ENCODE results near the gene TEX19.

Gene TEX19, protein sequence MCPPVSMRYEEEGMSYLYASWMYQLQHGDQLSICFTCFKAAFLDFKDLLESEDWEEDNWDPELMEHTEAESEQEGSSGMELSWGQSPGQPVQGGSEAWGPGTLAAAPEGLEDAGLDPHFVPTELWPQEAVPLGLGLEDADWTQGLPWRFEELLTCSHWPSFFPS

GRCh38 chr17:82358465-82359350, at the start of gene TEX19:
TSS of gene TEX19 (plus strand) at chr17:82359247. CDS start at chr17:82362151, 2,904 bp downstream.
- peak; percentile 63 for DNase-seq

GRCh38 chr17:82309656-82310570, 49.1 kb upstream of the TEX19 start:
- no peak for DNase-seq

DNA sequence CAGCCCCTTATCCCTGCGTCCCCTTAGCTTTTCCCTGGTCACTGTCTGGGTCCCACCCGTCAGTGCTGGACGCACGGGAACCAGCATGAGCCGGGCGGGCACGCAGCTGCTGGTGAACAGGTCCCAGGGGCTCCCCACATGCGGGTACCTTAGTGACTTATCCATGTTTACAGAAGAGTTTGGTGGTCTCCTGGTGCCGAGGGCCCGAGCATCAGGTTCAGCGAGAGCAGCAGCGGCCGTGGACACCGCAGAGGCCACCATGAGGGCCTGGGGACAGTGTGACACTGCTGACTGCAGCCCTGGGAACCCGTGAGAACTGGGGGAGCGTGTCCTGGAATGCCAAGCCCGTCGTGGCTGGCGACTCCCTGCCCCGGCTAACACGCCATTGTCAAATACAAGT, 48.2 kb upstream of the TEX19 start:
- no peak for DNase-seq

DNA sequence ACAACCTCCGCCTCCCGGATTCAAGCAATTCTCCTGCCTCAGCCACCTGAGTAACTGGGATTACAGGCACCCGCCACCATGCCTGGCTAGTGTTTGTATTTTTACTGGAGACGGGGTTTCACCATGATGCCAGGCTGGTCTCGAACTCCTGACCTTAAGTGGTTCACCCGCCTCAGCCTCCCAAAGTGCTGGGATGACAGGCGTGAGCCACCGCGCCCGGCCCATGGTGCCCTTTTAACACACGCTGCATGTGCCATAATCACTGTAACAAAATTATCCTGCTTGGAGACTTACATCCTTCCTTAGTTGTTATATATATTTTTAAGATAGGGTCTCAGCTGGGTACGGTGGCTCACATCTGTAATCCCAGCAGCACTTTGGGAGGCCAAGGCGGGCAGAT, 47.1 kb upstream of the TEX19 start:
- DNase-seq = no peak

GRCh38 chr17:82313195-82314011, 45.6 kb upstream of the TEX19 start:
- DNase-seq = no peak

DNA sequence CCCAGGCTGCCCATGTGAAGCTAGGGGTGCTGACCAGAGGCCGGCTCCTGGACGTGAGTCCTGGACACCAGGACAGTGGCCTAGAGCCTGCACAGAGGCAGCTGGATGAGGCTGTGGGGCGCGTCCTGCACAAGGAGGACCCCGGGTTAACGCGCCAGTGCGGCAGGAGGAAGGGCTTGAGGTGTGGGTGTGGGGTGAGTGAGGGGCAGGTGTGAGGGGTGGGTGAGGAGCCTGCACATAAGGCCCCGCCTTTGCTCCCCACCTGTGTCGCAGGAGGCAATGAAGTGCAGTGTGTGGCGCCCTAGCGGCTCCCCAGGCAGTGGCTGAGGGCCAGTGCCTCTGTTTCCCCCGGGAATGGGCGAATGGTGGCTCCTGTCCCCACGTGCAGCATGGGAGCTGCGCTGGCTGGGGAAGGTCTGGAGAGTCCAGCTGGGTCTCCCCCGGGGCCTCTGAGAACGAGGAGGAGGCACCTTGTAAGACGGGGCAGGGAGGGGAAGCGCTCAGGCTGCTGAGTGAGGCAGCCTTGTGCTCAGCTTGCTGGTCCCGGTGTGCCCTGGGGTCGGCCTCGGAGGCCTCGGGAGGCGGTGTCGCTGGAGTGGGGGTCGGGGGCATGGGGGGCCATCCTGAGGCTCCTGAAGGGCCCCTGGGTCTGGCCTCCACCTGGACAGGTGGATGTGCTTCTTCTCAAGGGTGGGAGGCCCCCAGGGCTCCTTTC, 44.9 kb upstream of the TEX19 start:
- DNase-seq = no peak

DNA sequence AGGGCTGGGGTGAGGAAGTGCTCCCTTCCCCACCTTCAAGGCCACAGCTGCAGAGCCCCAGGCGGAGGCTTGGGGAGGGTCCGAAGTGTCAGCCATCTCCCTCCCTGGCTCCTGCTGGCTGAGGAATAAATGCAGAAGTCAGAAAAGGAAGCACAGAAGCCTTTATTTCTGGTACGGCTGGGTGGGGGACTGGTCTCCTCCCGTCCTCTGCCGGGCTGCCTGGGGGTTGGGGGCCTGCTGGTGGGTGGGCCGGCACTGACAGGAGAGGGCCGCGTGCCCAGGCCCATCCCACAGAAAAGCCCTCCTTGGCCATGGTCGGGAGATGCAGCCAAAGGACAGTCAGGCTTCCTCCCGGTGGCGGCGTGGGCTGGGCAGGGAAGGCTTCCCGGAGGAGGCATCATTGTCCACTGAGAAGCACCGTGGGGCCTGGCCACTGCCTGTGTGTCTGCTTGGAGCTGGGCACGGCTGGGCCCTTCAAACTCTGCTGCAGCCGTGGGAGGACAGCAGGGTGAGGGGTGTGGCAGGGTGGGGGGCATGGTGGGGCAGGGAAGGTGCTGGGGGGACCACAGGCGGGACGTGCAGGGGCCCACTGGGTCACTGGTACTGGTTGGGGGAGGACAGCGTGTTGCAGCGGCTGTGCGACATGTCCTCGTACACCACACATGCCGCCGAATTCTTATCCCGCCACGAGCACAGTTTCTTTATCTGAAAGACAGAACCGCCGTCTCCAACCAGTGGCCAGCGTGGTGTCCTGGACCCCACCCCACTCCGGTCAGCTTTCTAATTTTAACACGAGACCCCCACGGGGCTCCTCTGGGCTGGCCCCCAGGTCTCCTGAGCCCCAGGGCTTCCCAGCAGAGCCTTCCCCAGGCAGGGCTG, 44.1 kb upstream of the TEX19 start:
- DNase-seq = no peak

DNA sequence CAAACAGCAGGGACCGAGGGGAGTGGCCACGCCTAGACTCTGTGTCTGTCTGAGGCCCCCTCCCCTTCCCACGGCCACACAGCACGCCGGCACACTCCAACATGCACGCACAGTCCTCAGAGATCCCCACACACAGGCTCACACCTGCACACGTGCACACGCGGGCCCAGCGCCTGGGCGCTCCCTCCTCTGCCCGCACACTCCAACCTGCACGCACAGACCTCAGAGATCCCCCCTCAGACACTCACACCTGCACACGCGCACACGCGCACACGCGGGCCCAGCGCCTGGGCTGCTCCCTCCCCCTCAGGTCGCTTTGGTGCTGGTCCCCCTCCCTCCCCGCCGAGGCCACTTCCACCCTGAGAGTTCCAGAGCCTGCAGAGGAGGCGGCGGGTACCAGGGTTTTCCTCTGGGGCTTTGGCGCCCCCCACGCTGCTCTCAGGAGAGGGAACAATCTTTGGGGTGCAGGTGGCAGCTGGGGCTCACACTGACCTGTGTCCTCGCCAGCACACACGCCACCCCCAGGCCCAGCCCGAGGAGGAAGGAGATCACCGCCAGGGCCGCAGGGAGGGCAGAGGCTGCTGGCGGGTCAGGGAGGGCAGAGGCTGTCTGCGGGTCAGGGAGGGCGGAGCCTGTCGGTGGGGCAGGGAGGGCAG, 43.2 kb upstream of the TEX19 start:
- DNase-seq = no peak

DNA sequence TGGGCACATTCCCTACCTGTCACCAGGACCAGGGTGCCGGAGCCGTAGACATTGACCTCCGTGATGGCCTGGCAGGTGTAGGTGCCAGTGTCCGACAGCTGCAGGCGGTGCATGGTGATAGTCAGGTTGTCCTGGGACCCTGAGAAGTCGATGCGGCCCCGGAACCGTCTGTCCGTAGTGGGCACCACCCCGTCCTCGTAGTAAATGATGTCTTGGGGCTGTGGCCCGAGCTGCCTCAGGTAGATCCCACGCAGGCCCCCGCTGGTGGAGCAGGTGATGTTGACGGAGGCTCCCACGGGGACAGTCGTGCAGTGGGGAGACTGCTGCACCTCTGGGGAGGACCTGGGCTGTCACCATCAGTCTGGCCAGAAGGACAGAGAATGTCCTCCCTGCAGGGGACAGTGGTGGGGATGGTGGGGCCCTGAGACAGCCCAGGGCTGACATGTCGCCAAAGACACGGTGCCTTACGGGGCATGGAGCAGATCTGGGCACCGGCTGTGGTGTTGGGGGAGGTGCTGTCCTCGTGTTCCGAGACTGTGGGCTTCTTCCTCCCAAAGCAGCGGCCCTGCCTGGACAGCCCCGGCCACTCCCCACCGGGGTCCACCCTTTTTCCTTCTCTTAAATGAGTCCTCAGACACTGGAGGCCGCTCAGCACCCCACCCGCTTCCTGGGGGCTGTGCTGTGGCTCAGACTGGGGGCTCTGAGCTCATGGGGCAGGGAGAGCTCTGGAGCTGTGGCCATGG, 42.2 kb upstream of the TEX19 start:
- no peak for DNase-seq

- no peak for DNase-seq
Observed at GRCh38 chr17:82317394-82318168, 41.5 kb upstream of the TEX19 start, which contains the start of gene CD7. TSS of gene CD7 (minus strand) at chr17:82317608. CDS start at chr17:82317495, 113 bp downstream.

DNA sequence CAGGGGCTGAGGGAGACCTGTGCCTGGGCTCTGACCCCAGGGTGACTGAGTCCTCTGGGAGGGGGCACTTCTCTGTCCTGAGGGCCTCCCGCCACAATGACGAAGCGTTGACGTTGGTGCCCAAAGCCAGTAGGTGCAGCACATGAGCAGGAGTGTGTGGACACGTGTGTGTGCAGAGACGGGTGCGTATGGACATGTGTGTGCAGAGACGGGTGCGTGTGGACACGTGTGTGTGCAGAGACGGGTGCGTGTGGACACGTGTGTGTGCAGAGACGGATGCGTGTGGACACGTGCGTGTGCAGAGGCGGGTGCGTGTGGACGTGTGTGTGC, 40.9 kb upstream of the TEX19 start:
- DNase-seq = no peak

DNA sequence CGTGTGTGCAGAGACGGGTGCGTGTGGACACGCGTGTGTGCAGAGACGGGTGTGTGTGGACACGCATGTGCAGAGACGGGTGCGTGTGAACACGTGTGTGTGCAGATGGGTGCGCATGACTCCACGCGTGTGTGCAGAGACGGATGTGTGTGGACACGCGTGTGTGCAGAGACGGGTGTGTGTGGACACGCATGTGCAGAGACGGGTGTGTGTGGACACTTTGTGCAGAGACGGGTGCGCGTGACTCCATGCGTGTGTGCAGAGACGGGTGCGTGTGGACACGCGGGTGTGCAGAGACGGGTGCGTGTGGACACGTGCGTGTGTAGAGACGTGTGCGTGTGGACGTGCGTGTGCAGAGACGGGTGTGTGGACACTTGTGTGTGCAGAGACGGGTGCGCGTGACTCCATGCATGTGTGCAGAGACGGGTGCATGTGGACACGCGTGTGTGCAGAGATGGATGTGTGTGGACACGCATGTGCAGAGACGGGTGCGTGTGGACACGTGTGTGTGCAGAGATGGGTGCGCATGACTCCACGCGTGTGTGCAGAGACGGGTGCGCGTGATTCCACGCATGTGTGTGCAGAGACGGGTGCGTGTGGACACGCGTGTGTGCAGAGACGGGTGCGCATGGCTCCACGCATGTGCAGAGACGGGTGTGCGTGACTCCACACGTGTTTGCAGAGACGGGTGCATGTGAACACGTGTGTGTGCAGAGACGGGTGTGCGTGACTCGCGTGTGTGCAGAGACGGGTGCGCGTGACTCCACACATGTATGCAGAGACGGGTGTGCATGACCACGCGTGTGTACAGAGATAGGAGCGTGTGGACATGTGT, 40.1 kb upstream of the TEX19 start:
- DNase-seq = no peak

DNA sequence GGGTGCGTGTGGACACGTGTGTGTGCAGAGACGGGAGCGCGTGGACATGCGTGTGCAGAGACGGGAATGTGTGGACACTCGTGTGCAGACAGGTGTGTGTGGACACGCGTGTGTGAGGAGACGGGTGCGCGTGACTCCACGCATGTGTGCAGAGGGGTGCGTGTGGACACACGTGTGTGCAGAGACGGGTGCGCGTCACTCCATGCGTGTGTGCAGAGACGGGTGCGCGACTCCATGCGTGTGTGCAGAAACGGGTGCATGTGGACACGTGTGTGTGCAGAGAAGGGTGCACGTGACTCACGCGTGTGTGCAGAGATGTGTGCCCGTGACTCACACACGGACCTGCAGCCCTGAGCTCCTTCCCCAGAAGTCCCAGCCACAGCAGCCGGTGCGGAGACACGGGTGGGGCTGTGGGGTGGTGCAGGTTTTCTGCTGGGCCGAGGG, 39.4 kb upstream of the TEX19 start:
- DNase-seq = no peak

DNA sequence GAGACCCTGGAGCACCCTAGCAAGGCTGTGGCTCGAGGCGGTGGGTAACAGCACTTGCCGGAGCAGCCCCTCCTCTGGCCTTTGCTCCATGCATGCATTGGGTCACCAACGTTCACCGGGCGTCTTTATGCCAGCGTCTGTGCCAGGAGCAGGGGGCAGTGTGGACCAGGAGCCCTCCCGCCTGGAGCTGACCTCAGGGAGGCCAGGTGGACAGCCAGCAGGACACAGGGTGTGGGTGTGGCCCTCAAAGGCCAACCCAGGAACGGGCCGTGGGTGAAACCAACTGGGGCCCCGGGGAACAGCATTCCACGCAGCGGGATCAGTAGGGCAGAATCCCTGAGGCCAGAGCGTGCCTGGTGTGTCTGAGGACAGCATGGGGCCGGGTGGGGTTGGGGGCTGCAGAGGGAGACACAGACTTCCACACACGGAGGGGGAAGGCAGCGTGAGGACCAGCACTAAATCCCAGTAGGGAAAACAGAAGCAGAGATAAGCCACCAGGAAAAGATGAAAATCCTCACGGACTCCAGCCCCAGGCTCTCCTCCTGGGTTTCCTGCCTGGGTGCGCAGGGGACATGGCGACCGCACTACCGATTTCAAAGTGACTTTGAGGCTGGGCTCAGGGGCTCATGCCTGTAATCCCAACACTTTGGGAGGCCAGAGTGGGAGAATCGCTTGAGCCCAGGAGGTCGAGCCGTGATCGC, 38.8 kb upstream of the TEX19 start:
- no peak for DNase-seq

DNA sequence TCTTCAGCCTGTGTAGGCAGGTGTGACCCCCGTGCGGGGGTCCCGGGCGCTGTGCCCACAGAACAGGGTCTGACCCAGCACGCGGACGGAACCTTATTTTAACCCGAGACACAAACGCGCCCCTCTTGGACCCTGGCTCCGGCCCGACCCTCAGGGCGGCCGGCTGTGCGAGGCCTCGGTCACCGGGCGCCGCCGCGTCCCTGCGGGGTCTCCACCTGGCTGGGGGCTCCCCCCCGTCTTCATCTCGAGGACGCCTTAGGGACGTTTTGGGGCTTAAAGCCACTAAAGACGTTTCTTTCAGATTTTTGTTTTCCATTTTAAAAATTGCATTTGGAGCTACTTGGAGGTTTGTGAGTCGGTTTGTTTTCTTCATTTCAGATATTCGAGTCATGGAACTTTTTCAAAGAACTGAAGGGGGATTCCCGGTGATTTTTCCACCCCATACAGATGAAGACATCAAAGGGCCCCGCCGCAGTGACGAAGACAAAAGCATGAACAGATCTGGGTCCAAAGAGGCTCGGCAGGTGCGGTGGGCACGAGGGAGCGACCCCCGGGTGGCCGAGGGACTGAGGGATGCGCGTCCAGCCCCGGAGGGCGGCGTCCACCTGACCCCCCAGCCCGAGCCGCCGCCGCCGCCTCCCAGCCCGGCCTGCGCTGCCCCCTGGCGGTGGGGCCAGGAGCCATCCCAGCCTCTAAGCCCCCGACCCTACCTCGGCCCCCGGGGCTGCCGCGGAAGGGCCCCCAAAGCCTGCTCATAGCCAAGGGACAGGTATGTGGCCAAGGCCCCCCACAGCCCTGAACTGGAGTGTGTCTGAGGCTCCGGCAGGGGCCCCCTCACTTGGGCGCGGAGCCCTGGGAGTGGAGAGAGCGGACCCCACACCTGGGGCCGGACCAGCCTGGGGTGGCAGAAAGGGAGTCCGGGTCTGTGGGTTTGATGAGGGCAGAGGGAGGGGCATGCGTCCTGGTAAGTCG, 37.8 kb upstream of the TEX19 start:
- DNase-seq = no peak
